Prostate gland (tissue), 2 donors: ENCODE results near the gene CCDC146. TPM values are rescaled to one million over a fixed set of nuclear protein-coding genes. Genes with fewer than 3 reads are reported as not detected.
A peak's percentile ranks its signal among the peaks of the same experiment; 100 is the strongest.
"Not testable (repeated sequence)": the region's sequence is repeated elsewhere in the genome, so short reads cannot be mapped to it uniquely, and the experiment has no call there.

ENCODE experiments used
- DNase-seq: peaks from one replicate; pipeline ENCODE4 v3.0.0-alpha.2; 2019; ENCODE audit warnings: low spot score
- H3K27ac ChIP-seq, 2 donors: fragments of 200-600 bp; sonication (generic); 2 replicates each; pipeline ENCODE4 v1.5.1; 2017 to 2019
- H3K27me3 ChIP-seq: fragments of 200-600 bp; sonication (generic); replicated peaks from 2 replicates; pipeline ENCODE4 v1.5.1; 2019; ENCODE audit not compliant: insufficient read depth
- H3K36me3 ChIP-seq, 2 donors: fragments of 200-600 bp; sonication (generic); 1 replicate in 1 of 2; 2 replicates in 1 of 2; pipeline versions ENCODE4 v1.5.1 to v1.8.1; 2017 to 2019
- H3K4me1 ChIP-seq: fragments of 200-600 bp; sonication (generic); replicated peaks from 2 replicates; pipeline ENCODE4 v1.5.1; 2019
- H3K4me3 ChIP-seq, 2 donors: fragments of 200-600 bp; sonication (generic); 2 replicates each; pipeline ENCODE4 v1.5.1; 2017 to 2019
- H3K9me3 ChIP-seq: fragments of 200-600 bp; sonication (generic); 2 replicates; pipeline ENCODE4 v1.5.1; 2017
- CTCF ChIP-seq, 4 experiments: fragments of 200-600 bp in 2 of 4; fragments of 450-650 bp in 2 of 4; sonication (generic) in 2 of 4; IDR thresholded peaks; 1 replicate in 3 of 4; 2 replicates in 1 of 4; pipeline ENCODE4 v1.5.1; 2016 to 2019; ENCODE audit warnings: antibody characterized with exemption in 4 of 4, mild to moderate bottlenecking in 2 of 4, moderate library complexity in 2 of 4
- POLR2A ChIP-seq: fragments of 450-650 bp; IDR thresholded peaks from one replicate; pipeline ENCODE4 v1.6.1; 2016; ENCODE audit warnings: antibody characterized with exemption, mild to moderate bottlenecking
- POLR2AphosphoS5 ChIP-seq: sonication (generic); formaldehyde crosslinking; IDR thresholded peaks from one replicate; pipeline ENCODE4 v1.6.1; 2017; ENCODE audit warnings: antibody characterized with exemption
- WGBS: methylation state at CpG from one replicate; pipeline ENCODE4 v1.1.5; 2018; 5-methylcytosine and 5-hydroxymethylcytosine counted together
- intact Hi-C: fragments of 100-400 bp; cut with DNase I; formaldehyde crosslinking; loops from one replicate; pipeline ENCODE4 v1.14.2; 2022
- total RNA-seq, 2 donors: library from RNA; depleted of rRNA; stranded (reverse); fragments of >200 nt; gene quantifications; one replicate each; pipeline ENCODE4 v1.1.0, GENCODE V29; 2016

CCDC146 gene
- total RNA-seq, 2 donors from 2014 or later, result 16.5 to 21.4 TPM

DNA sequence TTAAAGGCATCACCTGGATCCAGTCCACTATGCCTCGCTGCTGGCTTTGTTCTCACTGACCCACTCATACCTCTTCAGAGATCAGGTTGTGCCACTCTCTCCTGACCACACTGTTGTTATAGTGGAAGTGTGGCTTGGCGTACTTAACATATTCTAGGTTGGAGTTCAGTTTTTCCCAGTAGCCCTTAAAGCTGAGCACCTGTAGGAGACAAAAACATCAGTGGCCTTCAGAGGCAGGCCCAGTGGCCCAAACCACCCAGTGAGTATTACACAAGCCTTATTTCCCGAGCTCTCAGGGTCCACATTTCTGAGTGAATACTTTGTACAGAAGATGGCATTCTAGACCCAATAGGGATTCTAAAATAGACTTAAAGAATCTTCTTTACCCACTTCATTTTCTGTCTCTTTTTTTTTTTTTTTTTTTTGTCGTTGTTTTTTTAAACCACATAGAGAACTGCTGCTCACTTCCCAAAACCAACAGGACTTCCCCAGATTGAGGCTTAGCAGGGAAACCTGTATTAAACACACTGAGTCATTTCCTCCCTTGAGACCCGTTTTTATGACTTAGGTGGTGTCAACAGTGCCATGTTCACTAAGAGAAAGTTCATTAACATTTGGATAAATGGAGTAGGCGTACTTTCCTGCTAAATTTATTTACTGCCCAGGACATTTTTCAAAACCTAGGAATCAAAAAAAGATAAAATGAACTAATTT is 207.9 kb downstream of the CCDC146 start:
- H3K9me3 ChIP-seq, result no peaks in the 10 kb centered on the region
- intact Hi-C loops, result no loop called here
- no peaks in the 10 kb centered on the region for H3K36me3 ChIP-seq
- H3K27ac ChIP-seq, result no peak overlapping the region
- no peak overlapping the region for H3K4me3 ChIP-seq
- 81% methylated on average over 6 of the region's 6 CpGs for WGBS
- H3K4me1 ChIP-seq, result no peaks in the 10 kb centered on the region
- no peak for TF ChIP-seq POLR2AphosphoS5
- TF ChIP-seq CTCF (IDR thresholded peaks at IDR 0.05), result no peak
- no peak for TF ChIP-seq POLR2A
- no peak for DNase-seq
- H3K27me3 ChIP-seq, result no peaks in the 10 kb centered on the region

DNA sequence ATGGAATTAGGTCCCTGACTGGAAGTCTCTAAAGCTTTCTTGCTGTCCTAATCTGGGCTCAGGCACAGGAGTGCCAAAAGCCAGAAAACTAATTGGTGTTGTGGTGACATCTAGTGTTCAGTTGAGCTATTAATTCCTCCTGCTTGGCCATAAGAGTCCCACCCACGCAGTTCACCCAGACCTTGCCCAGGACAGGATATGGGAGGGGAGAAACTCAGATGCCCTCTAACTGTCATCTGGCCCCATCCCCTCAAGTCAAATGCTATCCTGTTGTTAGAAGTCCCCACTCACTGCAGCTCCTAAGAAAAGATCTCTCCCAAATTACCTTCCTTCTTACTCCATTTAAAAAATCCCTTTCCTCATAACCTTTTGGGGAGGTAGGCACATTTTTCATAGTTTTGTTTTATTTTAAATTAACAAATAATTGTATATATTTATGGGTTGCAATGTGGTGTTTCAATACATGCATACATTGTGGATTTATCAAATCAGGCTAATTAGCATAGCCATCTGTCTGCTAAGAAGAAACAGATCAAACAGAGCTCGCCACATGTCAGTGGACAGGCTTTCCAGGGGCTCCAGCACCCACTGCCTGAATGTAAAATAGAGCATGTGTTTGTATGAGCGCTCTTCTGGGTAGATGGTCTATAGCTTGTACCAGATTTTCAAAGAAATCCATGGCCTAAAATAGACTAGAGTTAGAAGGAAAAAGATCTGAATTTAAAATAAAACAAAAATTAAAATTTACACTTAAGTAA is 209.7 kb downstream of the CCDC146 start:
- WGBS, result 61% methylated on average over 3 of the region's 3 CpGs
- TF ChIP-seq POLR2A (no peak), POLR2AphosphoS5 (peak; percentile 34), CTCF (IDR thresholded peaks at IDR 0.05) (peak in 3 of 4 experiments; percentile 37 to 75 (median 73))
- no peaks in the 10 kb centered on the region for H3K36me3 ChIP-seq
- no peaks in the 10 kb centered on the region for H3K9me3 ChIP-seq
- H3K4me1 ChIP-seq, result no peaks in the 10 kb centered on the region
- no peak overlapping the region for H3K4me3 ChIP-seq
- intact Hi-C loops, result no loop called here
- H3K27me3 ChIP-seq, result no peaks in the 10 kb centered on the region
- peak; percentile 62 for DNase-seq
- H3K27ac ChIP-seq, result no peak overlapping the region

DNA sequence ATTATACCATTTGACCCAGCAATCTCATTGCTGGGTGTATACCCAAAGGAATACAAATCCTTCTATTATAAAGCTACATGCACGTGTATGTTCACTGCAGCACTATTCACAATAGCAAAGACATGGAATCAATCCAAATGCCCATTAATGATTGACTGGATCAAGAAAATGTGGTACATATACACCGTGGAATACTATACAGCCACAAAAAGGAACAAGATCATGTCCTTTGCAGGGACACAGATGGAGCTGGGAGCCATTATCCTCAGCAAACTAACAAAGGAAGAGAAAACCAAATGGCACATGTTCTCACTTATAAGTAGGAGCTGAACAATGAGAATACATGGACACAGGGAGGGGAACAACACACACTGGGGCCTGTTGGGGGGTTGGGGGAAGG is 211.6 kb downstream of the CCDC146 start:
- H3K9me3 ChIP-seq, intact Hi-C loops, H3K36me3 ChIP-seq, H3K4me3 ChIP-seq, H3K27me3 ChIP-seq, H3K4me1 ChIP-seq, DNase-seq, H3K27ac ChIP-seq: not testable (repeated sequence)
- 96% methylated on average over 2 of the region's 2 CpGs for WGBS

DNA sequence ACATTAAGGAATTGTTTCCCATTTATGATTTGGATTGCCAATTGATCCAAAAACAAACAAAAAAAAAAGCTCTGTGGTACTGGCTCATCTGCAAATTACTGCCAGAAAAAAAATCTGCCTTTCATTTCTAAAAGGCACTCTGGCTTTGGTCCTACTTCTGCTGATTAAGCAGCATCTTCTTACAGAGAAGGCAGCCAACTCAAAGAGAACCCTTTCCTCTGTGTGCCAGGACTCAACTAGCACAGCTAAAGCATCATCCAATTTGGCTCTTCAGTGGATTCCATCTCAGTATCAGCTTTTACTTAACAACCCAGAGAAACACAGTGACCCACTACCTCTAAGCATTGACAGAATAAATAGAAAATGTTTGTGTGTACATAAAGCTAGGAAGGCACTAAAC is 213.2 kb downstream of the CCDC146 start:
- DNase-seq, result no peak
- intact Hi-C loops, result no loop called here
- no peak for TF ChIP-seq CTCF (IDR thresholded peaks at IDR 0.05)
- TF ChIP-seq POLR2AphosphoS5, result no peak
- TF ChIP-seq POLR2A, result no peak
- Histone ChIP-seq H3K27ac (no peak overlapping the region), H3K4me3 (no peak overlapping the region), H3K36me3 (no peaks in the 10 kb centered on the region), H3K27me3 (no peaks in the 10 kb centered on the region), H3K4me1 (no peaks in the 10 kb centered on the region), H3K9me3 (no peaks in the 10 kb centered on the region)

GRCh38 chr7:77337456-77337990 is 215.1 kb downstream of the CCDC146 start:
- no peaks in the 10 kb centered on the region for H3K9me3 ChIP-seq
- no peaks in the 10 kb centered on the region for H3K4me1 ChIP-seq
- H3K4me3 ChIP-seq, result no peak overlapping the region
- intact Hi-C loops, result no loop called here
- TF ChIP-seq CTCF (IDR thresholded peaks at IDR 0.05) (no peak), POLR2AphosphoS5 (no peak), POLR2A (no peak)
- no peak for DNase-seq
- WGBS, result 84% methylated on average over 2 of the region's 2 CpGs
- H3K36me3 ChIP-seq, result no peaks in the 10 kb centered on the region
- H3K27ac ChIP-seq, result no peak overlapping the region
- H3K27me3 ChIP-seq, result no peaks in the 10 kb centered on the region
